A549 (cell line): Measurements from ENCODE around the gene CCSER1. TPM values are rescaled to one million over a fixed set of nuclear protein-coding genes. Genes with fewer than 3 reads are reported as not detected.

ENCODE experiments used
- polyA plus RNA-seq, 4 experiments: library from polyadenylated mRNA; depleted of rRNA in 3 of 4; stranded (reverse); fragments of >200 nt; fragmentation: RNase III in 1 of 4; extraction: RNeasy Plus Mini Kit Qiagen cat#74134 plus additional on column Dnase treatment in 1 of 4; gene quantifications; 2 replicates in 3 of 4; 3 replicates in 1 of 4; pipeline ENCODE4 v1.2.3, GENCODE V29; 2011 to 2017
- small RNA-seq, 6 experiments: library from RNA; depleted of rRNA; stranded (forward); fragments of <200 nt; gene quantifications; one replicate each; pipeline ENCODE3, GENCODE V24; 2012

The CCSER1 gene
- polyA plus RNA-seq, 2 of the 4 experiments (the other 2 are of a cell fraction): 0.06 TPM; not detected in 1

Small RNA genes lying within 50 kb of the gene (small RNA-seq; reads per million reads assigned to genes)
- gene AC093729.1 (0 reads per million in 6 experiments), gene TMSB4XP8 (0 to 6.4 (median 0.52) reads per million in 6 experiments)

Other genes starting within 250 kb of the CCSER1 start
- not detected in 2 replicates for gene MMRN1, start 232.5 kb upstream of the CCSER1 start, polyA plus RNA-seq (2011; rRNA removed)
- gene MMRN1, start 232.5 kb upstream of the CCSER1 start, polyA plus RNA-seq (2017; fragmentation: RNase III; extraction: RNeasy Plus Mini Kit Qiagen cat#74134 plus additional on column Dnase treatment): not detected in 3 replicates